HG03139 (cell line): ENCODE results near the gene STN1.
"Not testable (repeated sequence)": the region's sequence is repeated elsewhere in the genome, so short reads cannot be mapped to it uniquely, and the experiment has no call there.

Experiments used
- ATAC-seq: cut with Tn5 transposase; IDR thresholded peaks from one replicate; pipeline ENCODE4 v1.9.1; 2021; ENCODE audit not compliant: unreplicated experiment

The STN1 gene

GRCh38 chr10:103847346-103847745, 70.6 kb downstream of the STN1 start:
- no peak for ATAC-seq

GRCh38 chr10:103845972-103846371, 72.0 kb downstream of the STN1 start:
- no peak for ATAC-seq

- not testable (repeated sequence) for ATAC-seq
These were observed 72.6 kb downstream of the STN1 start for GRCh38 chr10:103845346-103845745.

GRCh38 chr10:103843854-103844570, 74.0 kb downstream of the STN1 start:
- no peak for ATAC-seq

- ATAC-seq = no peak
These were observed 74.9 kb downstream of the STN1 start for GRCh38 chr10:103843045-103843444.

- no peak for ATAC-seq
These were observed 75.4 kb downstream of the STN1 start for GRCh38 chr10:103842605-103843004.

GRCh38 chr10:103841519-103841918, 76.5 kb downstream of the STN1 start:
- ATAC-seq = no peak

GRCh38 chr10:103840740-103841070, 77.3 kb downstream of the STN1 start:
- no peak for ATAC-seq

- ATAC-seq = no peak
These were observed 77.9 kb downstream of the STN1 start for GRCh38 chr10:103839872-103840739.

- ATAC-seq = no peak
These were observed 78.5 kb downstream of the STN1 start for GRCh38 chr10:103839519-103839871.

- ATAC-seq = no peak
These were observed 79.0 kb downstream of the STN1 start for GRCh38 chr10:103838862-103839518.

- ATAC-seq = no peak
These were observed 80.0 kb downstream of the STN1 start for GRCh38 chr10:103838070-103838395.

- no peak for ATAC-seq
These were observed 80.5 kb downstream of the STN1 start for GRCh38 chr10:103837370-103838069.

GRCh38 chr10:103836861-103837260, 81.1 kb downstream of the STN1 start:
- ATAC-seq = no peak

- no peak for ATAC-seq
These were observed 81.7 kb downstream of the STN1 start for GRCh38 chr10:103836273-103836672.

- no peak for ATAC-seq
These were observed 82.6 kb downstream of the STN1 start for GRCh38 chr10:103835096-103836050.

GRCh38 chr10:103834436-103835095, 83.4 kb downstream of the STN1 start:
- ATAC-seq = no peak

GRCh38 chr10:103833731-103834365, 84.1 kb downstream of the STN1 start:
- ATAC-seq = no peak

- ATAC-seq = no peak
These were observed 85.2 kb downstream of the STN1 start for GRCh38 chr10:103832806-103833205.
